ENCODE results near the gene SERTAD1. TPM values are rescaled to one million over a fixed set of nuclear protein-coding genes. Genes with fewer than 3 reads are reported as not detected.
A peak's percentile ranks its signal among the peaks of the same experiment; 100 is the strongest.

Gene SERTAD1
- total RNA-seq, 2 donors from 2014 or later = 18.1 to 19.4 TPM

DNA sequence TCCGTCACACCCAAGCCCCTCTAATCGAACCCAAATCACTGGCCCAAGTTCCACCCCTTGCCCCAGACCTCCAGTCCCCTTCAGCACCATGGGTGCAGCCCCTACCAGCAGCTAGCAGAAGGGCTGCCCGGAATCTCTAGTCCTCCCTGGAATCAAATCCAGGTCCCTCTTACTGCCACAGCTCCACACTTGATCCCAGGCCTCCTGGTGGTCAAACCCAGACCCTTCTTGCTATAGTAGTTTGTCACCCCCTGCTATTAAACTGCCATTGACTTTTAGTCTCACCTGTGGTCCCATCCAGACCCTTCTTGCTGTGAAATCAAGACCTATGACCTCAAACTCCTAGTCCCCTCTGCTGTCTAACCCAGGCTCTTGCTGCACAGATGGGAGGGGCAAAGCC, 44.5 kb downstream of the SERTAD1 start:
- no peaks in the 10 kb centered on the region for H3K9me3 ChIP-seq (ENCODE audit: control insufficient read depth, low read length, poor library complexity, severe bottlenecking)
- H3K27ac Mint-ChIP-seq = peak overlapping the region; percentile 56
- ATAC-seq (no peak), DNase-seq (no peak)
- H3K27me3 Mint-ChIP-seq = peaks cover 6% of the 10 kb centered on the region
- no peak overlapping the region for H3K4me3 Mint-ChIP-seq
- H3K4me1 Mint-ChIP-seq = peaks cover 4% of the 10 kb centered on the region
- H3K36me3 Mint-ChIP-seq (ENCODE audit: low read depth) = no peaks in the 10 kb centered on the region

DNA sequence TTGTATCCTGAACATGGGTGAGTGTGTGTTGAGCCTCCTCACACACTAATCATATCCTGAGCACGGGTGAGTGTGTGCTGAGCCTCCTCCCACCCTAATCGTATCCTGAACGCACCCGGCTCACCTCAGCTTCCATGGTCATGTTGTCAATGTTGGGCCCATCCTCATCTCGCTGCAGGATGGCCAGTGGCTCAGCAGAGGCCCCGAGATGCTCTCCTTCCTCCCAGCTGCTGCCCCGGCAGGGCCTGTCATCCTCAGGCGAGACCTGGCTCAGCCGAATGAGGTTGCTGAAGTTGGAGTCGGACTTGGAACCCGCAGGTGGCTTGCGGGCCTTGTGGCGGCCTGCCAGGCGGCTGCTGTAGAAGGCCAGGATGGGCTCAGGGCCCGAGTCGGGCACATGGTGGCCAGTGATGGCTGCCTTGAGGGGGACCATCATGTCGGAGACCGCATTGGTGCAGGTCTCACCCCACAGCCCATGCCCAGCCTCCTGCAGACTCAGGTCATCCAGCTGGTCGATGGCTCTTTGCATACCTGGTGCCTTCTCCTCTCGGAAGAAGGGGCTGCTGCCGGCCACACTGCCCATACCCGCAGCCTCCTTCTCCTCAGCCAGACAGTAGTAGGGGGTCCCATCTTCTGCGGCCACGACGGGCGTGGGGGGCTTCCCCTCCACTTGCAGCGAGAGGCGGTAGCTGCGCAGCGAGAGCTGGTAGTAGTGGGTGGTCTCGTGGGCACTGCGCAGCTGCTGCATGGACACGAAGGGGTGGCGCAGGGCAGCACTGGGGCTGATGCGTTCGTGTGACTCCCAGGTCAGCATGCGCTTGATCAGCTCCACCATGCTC, 45.4 kb downstream of the SERTAD1 start:
- DNase-seq = no peak
- no peaks in the 10 kb centered on the region for H3K36me3 Mint-ChIP-seq (ENCODE audit: low read depth)
- H3K4me1 Mint-ChIP-seq = peaks cover 6% of the 10 kb centered on the region
- no peak for ATAC-seq
- no peaks in the 10 kb centered on the region for H3K9me3 ChIP-seq (ENCODE audit: control insufficient read depth, low read length, poor library complexity, severe bottlenecking)
- no peak overlapping the region for H3K27ac Mint-ChIP-seq
- H3K4me3 Mint-ChIP-seq = no peak overlapping the region
- peaks cover 6% of the 10 kb centered on the region for H3K27me3 Mint-ChIP-seq

DNA sequence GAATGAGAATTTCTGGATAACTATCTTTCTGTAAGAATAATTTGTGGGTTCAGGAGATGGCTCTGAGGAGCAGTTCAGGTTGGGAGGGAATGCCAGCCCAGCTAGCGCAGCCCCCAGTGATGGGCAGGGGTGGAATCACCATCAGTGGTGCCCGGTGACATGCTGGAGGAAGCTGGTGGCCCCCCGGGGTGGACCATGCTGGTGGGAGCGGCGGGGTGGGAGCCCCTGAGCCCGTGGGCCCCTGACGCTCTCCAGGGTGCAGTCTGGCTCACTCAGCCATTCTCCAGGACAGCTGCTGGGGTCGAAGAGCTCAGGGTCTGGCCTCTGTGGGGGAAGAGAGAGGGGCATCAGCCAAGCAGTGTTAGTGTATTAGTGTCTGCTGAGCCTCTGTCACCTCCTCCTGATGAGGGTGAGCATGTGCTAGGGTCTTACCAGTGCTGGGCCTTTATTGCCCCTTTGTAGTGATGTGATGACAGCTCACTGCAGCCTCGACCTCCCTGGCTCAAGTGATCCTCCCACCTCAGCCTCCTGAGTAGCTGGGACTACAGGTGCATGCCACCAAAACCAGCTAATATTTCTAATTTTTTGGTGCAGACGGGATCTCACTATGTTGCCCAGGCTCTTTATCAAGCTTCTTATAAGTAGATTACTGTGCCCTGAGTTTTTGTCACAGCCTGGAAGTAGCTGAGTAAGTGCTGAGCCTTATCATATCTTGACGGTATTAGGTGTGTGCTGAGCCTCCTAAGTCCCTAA, 46.2 kb downstream of the SERTAD1 start:
- H3K4me3 Mint-ChIP-seq = no peak overlapping the region
- no peak overlapping the region for H3K27ac Mint-ChIP-seq
- H3K4me1 Mint-ChIP-seq = peaks cover 5% of the 10 kb centered on the region
- DNase-seq (no peak), ATAC-seq (no peak)
- peaks cover 1% of the 10 kb centered on the region for H3K36me3 Mint-ChIP-seq (ENCODE audit: low read depth)
- H3K27me3 Mint-ChIP-seq = no peaks in the 10 kb centered on the region
- no peaks in the 10 kb centered on the region for H3K9me3 ChIP-seq (ENCODE audit: control insufficient read depth, low read length, poor library complexity, severe bottlenecking)

DNA sequence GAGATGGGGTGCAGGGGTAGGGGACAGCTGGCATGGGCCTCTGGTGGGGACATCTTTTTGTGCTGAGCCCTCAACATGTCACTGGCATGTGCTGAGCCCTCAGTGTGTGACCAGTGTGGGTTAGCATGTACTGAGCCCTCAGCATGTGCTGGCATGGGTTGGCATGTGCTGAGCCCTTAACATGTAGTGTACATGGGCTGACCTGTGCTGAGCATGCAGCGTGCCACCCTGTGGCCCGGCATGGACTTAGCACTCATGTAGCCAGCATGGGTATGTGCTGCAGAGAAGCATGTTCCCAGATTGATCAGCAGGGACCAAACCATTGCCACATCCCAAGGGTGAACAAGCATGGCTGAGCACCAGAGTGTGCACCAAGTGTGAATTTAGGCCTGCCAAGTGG, 47.3 kb downstream of the SERTAD1 start:
- no peaks in the 10 kb centered on the region for H3K9me3 ChIP-seq (ENCODE audit: control insufficient read depth, low read length, poor library complexity, severe bottlenecking)
- ATAC-seq (no peak), DNase-seq (no peak)
- H3K27ac Mint-ChIP-seq = no peak overlapping the region
- no peaks in the 10 kb centered on the region for H3K27me3 Mint-ChIP-seq
- H3K4me3 Mint-ChIP-seq = no peak overlapping the region
- H3K36me3 Mint-ChIP-seq (ENCODE audit: low read depth) = peaks cover 3% of the 10 kb centered on the region
- H3K4me1 Mint-ChIP-seq = peaks cover 7% of the 10 kb centered on the region

DNA sequence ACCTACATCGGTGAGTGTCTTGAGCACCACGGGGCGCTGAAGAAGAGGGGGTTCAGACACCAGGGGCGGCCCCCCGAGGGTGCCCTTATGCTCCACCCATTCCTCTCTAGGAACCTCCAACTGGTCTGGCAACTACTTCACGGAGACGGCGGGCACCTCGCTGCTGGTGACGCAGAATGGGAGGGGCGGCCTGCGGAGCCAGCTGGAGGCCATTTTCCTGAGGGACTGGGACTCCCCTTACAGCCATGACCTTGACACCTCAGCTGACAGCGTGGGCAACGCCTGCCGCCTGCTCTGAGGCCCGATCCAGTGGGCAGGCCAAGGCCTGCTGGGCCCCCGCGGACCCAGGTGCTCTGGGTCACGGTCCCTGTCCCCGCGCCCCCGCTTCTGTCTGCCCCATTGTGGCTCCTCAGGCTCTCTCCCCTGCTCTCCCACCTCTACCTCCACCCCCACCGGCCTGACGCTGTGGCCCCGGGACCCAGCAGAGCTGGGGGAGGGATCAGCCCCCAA, 47.9 kb downstream of the SERTAD1 start:
- DNase-seq (no peak), ATAC-seq (no peak)
- no peaks in the 10 kb centered on the region for H3K9me3 ChIP-seq (ENCODE audit: control insufficient read depth, low read length, poor library complexity, severe bottlenecking)
- H3K36me3 Mint-ChIP-seq (ENCODE audit: low read depth) = peaks cover 3% of the 10 kb centered on the region
- H3K4me3 Mint-ChIP-seq = no peak overlapping the region
- H3K27ac Mint-ChIP-seq = no peak overlapping the region
- H3K4me1 Mint-ChIP-seq = peaks cover 7% of the 10 kb centered on the region
- no peaks in the 10 kb centered on the region for H3K27me3 Mint-ChIP-seq

DNA sequence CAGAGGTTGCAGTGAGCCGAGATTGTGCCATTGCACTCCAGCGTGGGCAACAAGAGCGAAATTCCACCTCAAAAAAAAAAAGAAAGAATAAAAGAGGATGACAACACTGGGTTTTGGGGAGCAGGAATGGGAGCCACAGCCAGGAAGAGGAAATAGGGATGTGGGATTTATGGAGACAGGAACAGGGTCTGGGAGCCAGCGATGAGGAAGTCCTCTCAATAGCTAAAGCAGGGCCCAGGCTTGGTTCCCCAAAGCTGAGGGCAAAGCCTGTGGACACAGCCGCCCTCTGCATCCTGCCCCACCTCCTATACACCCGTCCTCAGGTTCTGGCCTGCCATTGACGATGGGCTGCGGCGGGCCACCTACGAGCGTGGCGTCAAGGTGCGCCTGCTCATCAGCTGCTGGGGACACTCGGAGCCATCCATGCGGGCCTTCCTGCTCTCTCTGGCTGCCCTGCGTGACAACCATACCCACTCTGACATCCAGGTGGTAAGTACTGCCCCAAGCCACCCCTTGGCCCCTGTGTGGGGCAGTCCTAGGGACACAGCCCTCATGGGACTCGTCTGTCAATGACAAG, 49.4 kb downstream of the SERTAD1 start:
- peaks cover 7% of the 10 kb centered on the region for H3K4me1 Mint-ChIP-seq
- no peaks in the 10 kb centered on the region for H3K9me3 ChIP-seq (ENCODE audit: control insufficient read depth, low read length, poor library complexity, severe bottlenecking)
- peaks cover 3% of the 10 kb centered on the region for H3K36me3 Mint-ChIP-seq (ENCODE audit: low read depth)
- H3K27ac Mint-ChIP-seq = no peak overlapping the region
- no peak overlapping the region for H3K4me3 Mint-ChIP-seq
- ATAC-seq (no peak), DNase-seq (no peak)
- H3K27me3 Mint-ChIP-seq = no peaks in the 10 kb centered on the region

DNA sequence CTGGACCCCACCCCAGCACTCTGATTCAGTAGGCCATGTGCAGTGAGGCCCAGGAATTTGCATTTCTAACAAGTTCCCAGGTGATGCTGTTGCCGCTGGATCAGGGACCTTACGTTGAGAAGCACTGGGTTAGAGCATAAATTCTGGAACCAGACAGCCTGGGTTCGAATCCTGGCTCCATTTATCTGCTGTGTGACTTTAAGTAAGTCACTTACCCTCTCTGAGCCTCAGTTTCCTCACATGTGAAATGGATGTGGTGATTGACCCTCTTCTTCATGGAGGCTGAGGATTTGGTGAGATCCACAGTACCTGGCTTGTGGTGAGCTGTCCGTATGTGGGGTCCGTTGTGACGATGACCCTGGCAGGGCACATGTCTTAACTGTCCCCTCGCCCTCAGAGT, 51.7 kb downstream of the SERTAD1 start:
- Mint-ChIP-seq H3K27me3 (no peaks in the 10 kb centered on the region), H3K4me1 (peaks cover 7% of the 10 kb centered on the region), H3K4me3 (no peak overlapping the region), H3K27ac (peak overlapping the region; percentile 49), H3K36me3 (ENCODE audit: low read depth) (peaks cover 3% of the 10 kb centered on the region)
- DNase-seq (no peak), ATAC-seq (no peak)
- no peaks in the 10 kb centered on the region for H3K9me3 ChIP-seq (ENCODE audit: control insufficient read depth, low read length, poor library complexity, severe bottlenecking)

DNA sequence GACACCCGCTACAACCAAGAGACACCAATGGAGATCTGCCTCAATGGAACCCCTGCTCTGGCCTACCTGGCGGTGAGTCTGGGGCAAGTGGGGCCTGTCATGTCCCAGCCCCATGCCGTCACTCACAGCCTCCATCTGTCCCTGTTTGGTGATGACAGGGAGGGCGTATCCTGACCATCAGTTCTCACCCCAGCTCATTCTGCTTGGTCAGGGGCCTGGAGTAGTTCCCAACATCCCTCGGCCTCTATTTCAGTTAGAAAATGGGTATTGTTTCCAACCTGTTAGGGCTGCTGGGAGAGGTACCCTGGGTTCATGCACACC, 54.0 kb downstream of the SERTAD1 start:
- Mint-ChIP-seq H3K36me3 (ENCODE audit: low read depth) (peaks cover 3% of the 10 kb centered on the region), H3K27me3 (no peaks in the 10 kb centered on the region), H3K4me1 (peaks cover 7% of the 10 kb centered on the region), H3K27ac (no peak overlapping the region), H3K4me3 (no peak overlapping the region)
- no peak for ATAC-seq
- no peak for DNase-seq
- no peaks in the 10 kb centered on the region for H3K9me3 ChIP-seq (ENCODE audit: control insufficient read depth, low read length, poor library complexity, severe bottlenecking)

Other genes with a start within 250 kb of the SERTAD1 start
- 10 to 100 TPM; 20.7 to 28.5 TPM for gene MAP3K10, start 234.6 kb downstream of the SERTAD1 start, total RNA-seq
- not detected for gene TTC9B, start 207.6 kb downstream of the SERTAD1 start, total RNA-seq
- 1 to 10 TPM in 1 of 2 donors, under 1 TPM in 1; 0.77 to 1.5 TPM for gene CCNP, start 199.3 kb downstream of the SERTAD1 start, total RNA-seq
- 100 to 1,000 TPM; 168 to 187 TPM for gene AKT2, start 140.6 kb downstream of the SERTAD1 start, total RNA-seq
- 10 to 100 TPM in 1 of 2 donors, 1 to 10 TPM in 1; 9.5 to 11.9 TPM for gene C19orf47, start 77.6 kb downstream of the SERTAD1 start, total RNA-seq
- 10 to 100 TPM; 75.4 to 77.1 TPM for gene PLD3, start 77.3 kb downstream of the SERTAD1 start, total RNA-seq
- not detected for gene HIPK4, start 35.8 kb downstream of the SERTAD1 start, total RNA-seq
- 1 to 10 TPM; 1.5 to 1.7 TPM for gene PRX, start 12.6 kb downstream of the SERTAD1 start, total RNA-seq
- 10 to 100 TPM; 23.5 to 24.6 TPM for gene SERTAD3, start 18.3 kb upstream of the SERTAD1 start, total RNA-seq
- gene BLVRB, start 39.8 kb upstream of the SERTAD1 start, total RNA-seq = 1 to 10 TPM; 7.4 to 9.9 TPM
- under 1 TPM; 0.21 to 0.25 TPM for gene SPTBN4, start 41.0 kb upstream of the SERTAD1 start, total RNA-seq
- gene SHKBP1, start 150.9 kb upstream of the SERTAD1 start, total RNA-seq = 100 to 1,000 TPM; 124 to 141 TPM
- 100 to 1,000 TPM; 198 to 230 TPM for gene LTBP4, start 175.4 kb upstream of the SERTAD1 start, total RNA-seq